Measurements from ENCODE around the gene ERCC3. TPM values are rescaled to one million over a fixed set of nuclear protein-coding genes. Genes with fewer than 3 reads are reported as not detected.

The ERCC3 gene
- total and polyA plus RNA-seq, 2 of the 13 experiments (the other 11 are each of a cell fraction or from before 2014, with no cell fraction given), result 49.7 to 64.6 TPM

DNA sequence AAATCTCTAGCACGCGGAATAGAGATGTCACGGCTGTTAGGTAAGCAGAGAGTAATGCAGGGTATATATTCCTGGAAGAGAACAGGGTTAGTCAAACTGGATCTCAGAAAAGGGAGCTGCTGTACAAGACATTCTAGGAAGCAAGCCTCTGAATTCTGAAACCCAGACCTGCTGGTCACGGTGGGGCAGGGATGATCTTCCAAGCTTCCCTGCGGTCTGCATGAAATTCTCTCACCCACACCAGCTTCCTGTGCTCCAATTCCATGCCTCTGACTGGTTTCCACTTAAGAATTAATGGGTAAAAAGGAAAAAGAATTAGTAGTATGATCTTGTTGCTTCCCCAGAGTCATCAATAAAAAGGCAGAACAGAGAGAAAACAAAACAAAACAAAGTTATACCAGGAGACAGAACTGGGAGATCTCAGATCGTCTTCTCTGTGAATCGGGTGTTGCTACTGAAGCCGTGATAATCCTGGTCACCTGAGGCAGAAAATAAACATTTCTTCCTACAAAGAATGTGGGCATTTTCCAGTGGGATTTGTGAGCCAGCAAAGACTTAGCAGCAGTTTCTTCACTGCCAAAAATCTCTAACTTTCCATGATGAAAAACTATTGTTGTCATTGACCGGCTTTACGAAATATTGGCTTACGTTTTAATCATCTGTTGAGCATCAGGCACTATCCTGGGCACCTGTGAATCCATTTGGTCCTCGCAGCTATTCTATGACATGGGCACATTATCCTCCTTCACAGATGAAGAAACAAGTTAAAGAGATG lies 68.6 kb downstream of the ERCC3 start (continued):
- TF ChIP-seq, protein P1, sequence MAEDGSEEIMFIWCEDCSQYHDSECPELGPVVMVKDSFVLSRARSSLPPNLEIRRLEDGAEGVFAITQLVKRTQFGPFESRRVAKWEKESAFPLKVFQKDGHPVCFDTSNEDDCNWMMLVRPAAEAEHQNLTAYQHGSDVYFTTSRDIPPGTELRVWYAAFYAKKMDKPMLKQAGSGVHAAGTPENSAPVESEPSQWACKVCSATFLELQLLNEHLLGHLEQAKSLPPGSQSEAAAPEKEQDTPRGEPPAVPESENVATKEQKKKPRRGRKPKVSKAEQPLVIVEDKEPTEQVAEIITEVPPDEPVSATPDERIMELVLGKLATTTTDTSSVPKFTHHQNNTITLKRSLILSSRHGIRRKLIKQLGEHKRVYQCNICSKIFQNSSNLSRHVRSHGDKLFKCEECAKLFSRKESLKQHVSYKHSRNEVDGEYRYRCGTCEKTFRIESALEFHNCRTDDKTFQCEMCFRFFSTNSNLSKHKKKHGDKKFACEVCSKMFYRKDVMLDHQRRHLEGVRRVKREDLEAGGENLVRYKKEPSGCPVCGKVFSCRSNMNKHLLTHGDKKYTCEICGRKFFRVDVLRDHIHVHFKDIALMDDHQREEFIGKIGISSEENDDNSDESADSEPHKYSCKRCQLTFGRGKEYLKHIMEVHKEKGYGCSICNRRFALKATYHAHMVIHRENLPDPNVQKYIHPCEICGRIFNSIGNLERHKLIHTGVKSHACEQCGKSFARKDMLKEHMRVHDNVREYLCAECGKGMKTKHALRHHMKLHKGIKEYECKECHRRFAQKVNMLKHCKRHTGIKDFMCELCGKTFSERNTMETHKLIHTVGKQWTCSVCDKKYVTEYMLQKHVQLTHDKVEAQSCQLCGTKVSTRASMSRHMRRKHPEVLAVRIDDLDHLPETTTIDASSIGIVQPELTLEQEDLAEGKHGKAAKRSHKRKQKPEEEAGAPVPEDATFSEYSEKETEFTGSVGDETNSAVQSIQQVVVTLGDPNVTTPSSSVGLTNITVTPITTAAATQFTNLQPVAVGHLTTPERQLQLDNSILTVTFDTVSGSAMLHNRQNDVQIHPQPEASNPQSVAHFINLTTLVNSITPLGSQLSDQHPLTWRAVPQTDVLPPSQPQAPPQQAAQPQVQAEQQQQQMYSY (CRISPR knock-in tag; IDR thresholded peaks at IDR 0.05), result no peak
- TF ChIP-seq ZNF883 (CRISPR knock-in tag; IDR thresholded peaks at IDR 0.05; ENCODE audit: not compliant biosample characterization) (no peak), NKX3-1 (CRISPR knock-in tag; IDR thresholded peaks at IDR 0.05) (no peak), MTF2 (CRISPR knock-in tag; IDR thresholded peaks at IDR 0.05; ENCODE audit: borderline replicate concordance) (no peak), ZNF3 (CRISPR knock-in tag; IDR thresholded peaks at IDR 0.05) (no peak), ZKSCAN8 (CRISPR knock-in tag; IDR thresholded peaks at IDR 0.05; ENCODE audit: borderline replicate concordance) (no peak), ATM (IDR thresholded peaks at IDR 0.05; ENCODE audit: borderline replicate concordance) (no peak)
- TF ChIP-seq, protein P2, sequence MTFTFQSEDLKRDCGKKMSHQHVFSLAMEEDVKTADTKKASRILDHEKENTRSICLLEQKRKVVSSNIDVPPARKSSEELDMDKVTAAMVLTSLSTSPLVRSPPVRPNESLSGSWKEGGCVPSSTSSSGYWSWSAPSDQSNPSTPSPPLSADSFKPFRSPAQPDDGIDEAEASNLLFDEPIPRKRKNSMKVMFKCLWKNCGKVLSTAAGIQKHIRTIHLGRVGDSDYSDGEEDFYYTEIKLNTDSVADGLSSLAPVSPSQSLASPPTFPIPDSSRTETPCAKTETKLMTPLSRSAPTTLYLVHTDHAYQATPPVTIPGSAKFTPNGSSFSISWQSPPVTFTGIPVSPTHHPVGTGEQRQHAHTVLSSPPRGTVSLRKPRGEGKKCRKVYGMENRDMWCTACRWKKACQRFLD (CRISPR knock-in tag; IDR thresholded peaks at IDR 0.05; ENCODE audit: borderline replicate concordance), result no peak
- TF ChIP-seq, protein P3, sequence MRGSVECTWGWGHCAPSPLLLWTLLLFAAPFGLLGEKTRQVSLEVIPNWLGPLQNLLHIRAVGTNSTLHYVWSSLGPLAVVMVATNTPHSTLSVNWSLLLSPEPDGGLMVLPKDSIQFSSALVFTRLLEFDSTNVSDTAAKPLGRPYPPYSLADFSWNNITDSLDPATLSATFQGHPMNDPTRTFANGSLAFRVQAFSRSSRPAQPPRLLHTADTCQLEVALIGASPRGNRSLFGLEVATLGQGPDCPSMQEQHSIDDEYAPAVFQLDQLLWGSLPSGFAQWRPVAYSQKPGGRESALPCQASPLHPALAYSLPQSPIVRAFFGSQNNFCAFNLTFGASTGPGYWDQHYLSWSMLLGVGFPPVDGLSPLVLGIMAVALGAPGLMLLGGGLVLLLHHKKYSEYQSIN (CRISPR knock-in tag; IDR thresholded peaks at IDR 0.05; ENCODE audit: borderline replicate concordance), result no peak
